ENCODE data around the gene PITPNC1.
"Not testable (repeated sequence)": the region's sequence is repeated elsewhere in the genome, so short reads cannot be mapped to it uniquely, and the experiment has no call there.

Gene PITPNC1

GRCh38 chr17:67635681-67636080 lies 258.6 kb downstream of the PITPNC1 start:
- no peak for DNase-seq

GRCh38 chr17:67636312-67636711 lies 259.2 kb downstream of the PITPNC1 start:
- DNase-seq: no peak

- DNase-seq: no peak
Measured at GRCh38 chr17:67636834-67637520, 259.9 kb downstream of the PITPNC1 start.

GRCh38 chr17:67637901-67638641 lies 261.0 kb downstream of the PITPNC1 start:
- no peak for DNase-seq

DNA sequence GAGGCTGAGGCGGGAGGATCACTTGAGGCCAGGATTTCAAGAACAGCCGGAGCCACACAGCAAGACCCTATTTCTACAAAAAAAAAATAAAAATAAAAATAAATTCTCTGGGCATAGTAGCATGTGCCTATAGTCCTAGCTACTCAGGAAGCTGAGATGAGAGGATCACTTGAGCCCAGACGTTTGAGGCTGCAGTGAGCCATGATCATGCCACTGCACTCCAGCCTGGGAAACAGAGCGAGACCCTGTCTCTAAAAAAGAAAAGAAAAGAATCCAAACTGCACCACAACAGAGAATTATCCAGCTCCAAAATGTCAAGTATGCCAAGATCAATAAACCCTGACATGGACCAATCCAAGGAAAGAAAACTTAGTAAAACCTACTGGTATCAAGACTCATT lies 261.8 kb downstream of the PITPNC1 start:
- DNase-seq: no peak

DNA sequence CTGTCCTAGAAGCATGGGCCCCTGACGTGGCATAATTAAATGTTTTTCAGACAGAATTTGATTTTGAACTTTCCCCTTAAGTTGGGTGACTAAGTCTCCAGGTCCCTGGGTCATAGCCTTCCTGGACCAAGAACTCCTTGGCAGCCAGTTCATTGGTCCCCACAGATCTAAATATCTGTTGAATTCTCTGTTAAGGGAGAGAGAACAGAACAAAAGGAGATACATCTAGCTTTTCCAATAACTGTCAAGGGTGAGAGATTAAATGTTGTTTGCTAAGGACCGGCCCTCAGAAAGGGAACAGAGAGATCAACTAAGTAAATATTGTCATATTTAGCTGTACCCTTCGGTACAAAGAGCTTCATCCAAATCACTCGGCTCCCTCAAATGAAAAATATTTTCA lies 262.5 kb downstream of the PITPNC1 start:
- peak; percentile 49 for DNase-seq

GRCh38 chr17:67639979-67640378 lies 262.9 kb downstream of the PITPNC1 start:
- peak; percentile 41 for DNase-seq

DNA sequence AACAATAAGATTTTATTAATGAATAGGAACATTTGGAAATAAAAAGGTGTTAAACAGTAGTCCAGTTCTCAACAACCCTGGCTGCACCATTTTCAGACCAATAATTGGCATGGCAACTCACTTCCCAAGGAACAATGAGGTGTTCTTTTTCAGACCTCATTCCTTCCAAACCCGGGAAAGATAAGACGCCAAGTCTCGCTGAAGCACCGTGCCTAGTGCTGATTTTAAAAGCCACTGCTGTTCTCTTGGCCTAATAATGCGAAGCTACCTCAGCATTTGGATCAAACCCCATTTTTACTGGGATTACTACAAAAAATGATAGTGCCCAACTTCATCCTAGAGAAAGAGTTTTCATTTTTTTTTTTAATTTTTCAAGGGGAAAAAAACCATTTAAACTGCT lies 265.4 kb downstream of the PITPNC1 start:
- no peak for DNase-seq

GRCh38 chr17:67644061-67644460 lies 267.0 kb downstream of the PITPNC1 start:
- no peak for DNase-seq

- DNase-seq: not testable (repeated sequence)
Measured at GRCh38 chr17:67645195-67645594, 268.1 kb downstream of the PITPNC1 start.

DNA sequence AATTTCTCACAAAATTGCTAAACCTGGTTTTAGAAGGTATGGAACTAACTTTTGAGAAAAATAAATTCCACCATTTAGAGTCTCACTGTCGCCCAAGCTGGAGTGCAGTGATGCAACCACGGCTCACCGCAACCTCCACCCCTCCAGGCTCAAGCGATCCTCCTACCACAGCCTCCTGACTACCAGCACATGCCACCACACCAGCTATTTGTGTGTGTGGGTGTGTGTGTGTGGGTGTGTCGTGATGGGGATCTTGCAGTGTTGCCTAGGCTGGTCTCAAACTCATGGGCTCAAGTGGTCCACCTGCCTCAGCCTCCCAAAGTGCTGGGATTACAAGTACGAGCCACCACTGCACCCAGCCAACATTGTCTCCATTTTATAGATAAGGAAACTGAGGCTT lies 269.4 kb downstream of the PITPNC1 start:
- DNase-seq: no peak

GRCh38 chr17:67647482-67647881 lies 270.4 kb downstream of the PITPNC1 start:
- no peak for DNase-seq

GRCh38 chr17:67648032-67648905 lies 271.2 kb downstream of the PITPNC1 start:
- no peak for DNase-seq

DNA sequence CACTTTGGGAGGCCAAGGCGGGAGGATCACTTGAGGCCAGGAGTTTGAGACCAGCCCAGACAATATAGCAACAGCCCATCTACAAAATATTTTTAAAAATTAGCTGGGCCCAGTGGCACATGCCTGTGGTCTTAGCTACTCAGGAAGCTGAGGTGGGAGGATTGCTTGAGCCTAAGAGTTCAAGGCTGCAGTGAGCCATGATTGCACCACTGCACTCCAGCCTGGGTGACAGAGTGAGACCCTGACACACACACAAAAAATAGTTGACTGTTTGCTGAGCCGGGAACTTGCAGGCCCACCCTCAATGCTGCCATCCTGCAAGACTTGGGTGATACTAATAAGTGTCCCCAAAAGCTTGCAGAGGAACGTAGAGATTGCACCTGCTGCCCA lies 271.8 kb downstream of the PITPNC1 start:
- DNase-seq: not testable (repeated sequence)

- no peak for DNase-seq
Measured at GRCh38 chr17:67649891-67650290, 272.8 kb downstream of the PITPNC1 start.

DNA sequence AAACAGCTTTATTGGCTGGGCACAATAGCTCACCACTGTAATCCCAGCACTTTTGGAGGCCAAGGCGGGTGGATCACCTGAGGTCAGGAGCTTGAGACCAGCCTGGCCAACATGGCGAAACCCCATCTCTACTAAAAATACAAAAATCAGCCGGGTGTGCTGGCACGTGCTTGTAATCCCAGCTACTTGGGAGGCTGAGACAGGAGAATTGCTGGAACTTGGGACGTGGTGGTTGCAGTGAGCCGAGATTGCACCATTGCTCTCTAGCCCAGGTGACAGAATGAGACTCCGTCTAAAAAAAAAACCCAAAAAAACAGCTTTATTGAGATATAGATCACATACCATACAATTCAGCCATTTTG lies 274.1 kb downstream of the PITPNC1 start:
- DNase-seq: not testable (repeated sequence)

GRCh38 chr17:67652433-67652832 lies 275.4 kb downstream of the PITPNC1 start:
- DNase-seq: no peak

- DNase-seq: no peak
Measured at GRCh38 chr17:67655478-67656148, 278.5 kb downstream of the PITPNC1 start.

GRCh38 chr17:67656494-67657203 lies 279.6 kb downstream of the PITPNC1 start:
- no peak for DNase-seq

DNA sequence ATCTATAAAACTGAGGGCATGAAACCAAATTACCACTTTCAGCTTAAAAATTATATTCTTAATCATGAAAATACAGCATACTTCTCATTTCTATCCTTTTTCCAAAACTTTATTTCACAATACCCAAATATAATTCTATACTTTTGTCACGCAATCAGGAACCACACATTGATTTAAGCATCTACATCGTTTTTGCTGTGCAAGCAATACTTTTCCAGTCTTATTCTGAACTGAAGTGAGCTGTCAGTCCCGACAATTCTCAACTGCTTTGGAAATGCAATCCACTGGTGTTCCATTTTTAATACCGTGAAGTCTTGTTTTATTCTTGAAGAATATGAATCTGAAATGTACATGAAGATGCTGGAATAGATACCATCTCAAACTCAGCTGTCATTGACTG lies 280.5 kb downstream of the PITPNC1 start:
- DNase-seq: no peak

DNA sequence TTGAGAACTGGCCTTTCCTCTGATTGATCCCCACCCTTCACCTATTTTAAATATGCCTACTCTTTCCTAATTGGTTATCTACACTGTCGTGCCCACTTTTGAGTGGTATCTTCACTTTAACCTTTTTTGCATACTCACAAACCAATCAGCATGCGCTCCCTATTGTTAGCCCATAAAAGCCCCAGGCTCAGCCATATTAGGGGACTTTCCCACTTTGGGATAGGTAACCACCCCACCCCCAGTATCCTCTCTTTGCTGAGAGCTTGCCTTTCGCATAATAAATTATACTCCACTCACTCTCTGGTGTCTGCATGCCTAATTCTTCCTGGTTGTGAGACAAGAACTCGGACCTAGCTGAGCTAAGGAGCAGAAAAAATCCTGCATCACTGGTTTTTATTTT lies 281.2 kb downstream of the PITPNC1 start:
- DNase-seq: no peak

DNA sequence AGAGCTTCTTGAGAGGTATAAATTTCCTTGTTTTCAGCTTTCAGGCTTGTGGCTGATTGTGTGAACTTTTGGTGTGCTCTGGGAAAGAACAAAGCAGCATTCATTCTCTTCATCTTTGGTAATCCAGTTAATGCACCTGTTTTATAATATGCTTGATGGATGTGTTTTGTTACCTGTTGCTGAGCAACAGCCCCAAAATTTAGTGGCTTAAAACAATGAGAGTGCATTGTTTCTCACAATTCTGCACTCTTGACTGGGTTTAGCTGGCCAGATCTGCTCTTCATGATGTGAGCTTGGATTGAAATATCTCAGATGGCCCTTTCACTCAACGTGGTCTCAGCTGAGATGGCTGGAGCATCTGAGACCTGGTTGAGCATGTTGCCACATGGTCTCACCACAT lies 281.9 kb downstream of the PITPNC1 start:
- no peak for DNase-seq
